B cell (primary cell): ENCODE results near the gene LCN10. TPM values are rescaled to one million over a fixed set of nuclear protein-coding genes. Genes with fewer than 3 reads are reported as not detected.
A peak's percentile ranks its signal among the peaks of the same experiment; 100 is the strongest.

ENCODE experiments used
- ATAC-seq: fragments of 200-7000 bp; cut with Tn5 transposase; one replicate; pipeline ENCODE4 v1.10.0; 2021; ENCODE audit warnings: low read depth, mild to moderate bottlenecking, moderate number of reproducible peaks, moderate library complexity
- CTCF ChIA-PET: fragments of 350-600 bp; sonication (Branson Sonifier 250); formaldehyde crosslinking; loops from one replicate; lab custom pipeline; 2021; ENCODE audit warnings: antibody characterized with exemption, inconsistent platforms; lab: Charles Lee
- POLR2A ChIA-PET: fragments of 350-600 bp; sonication (Branson Sonifier 250); formaldehyde crosslinking; loops from one replicate; lab custom pipeline; 2021; ENCODE audit warnings: antibody characterized with exemption; lab: Charles Lee
- DNase-seq: peaks from one replicate; pipeline ENCODE4 v3.0.0; 2013
- H2AFZ ChIP-seq: 2 replicates; pipeline ENCODE4 v1.6.1; 2012; ENCODE audit warnings: mild to moderate bottlenecking, low read depth, low read length; ENCODE audit not compliant: insufficient read depth, poor library complexity, severe bottlenecking
- H3K27ac ChIP-seq, 2 donors: 1 replicate in 1 of 2; 2 replicates in 1 of 2; pipeline ENCODE4 v1.5.1; 2012 to 2013; ENCODE audit warnings: low read length in 2 of 2, mild to moderate bottlenecking in 2 of 2, moderate library complexity in 1 of 2
- H3K27me3 ChIP-seq, 4 experiments: fragments of 200-600 bp in 1 of 4; sonication (generic) in 1 of 4; replicated peaks in 1 of 4; 1 replicate in 2 of 4; 2 replicates in 2 of 4; pipeline versions ENCODE4 v1.6.1 to v1.7.0; 2013 to 2016; ENCODE audit warnings: low read length in 3 of 4, mild to moderate bottlenecking in 2 of 4, mixed read lengths in 1 of 4, moderate library complexity in 1 of 4; ENCODE audit not compliant: insufficient read depth in 4 of 4, control insufficient read depth in 3 of 4; ENCODE audit errors: control extremely low read depth in 1 of 4
- H3K36me3 ChIP-seq, 2 experiments: replicated peaks in 1 of 2; 1 replicate in 1 of 2; 2 replicates in 1 of 2; pipeline versions ENCODE4 v1.6.1 to v1.7.1; 2013; ENCODE audit warnings: low read length in 1 of 2; ENCODE audit not compliant: insufficient read depth in 2 of 2, control insufficient read depth in 1 of 2; ENCODE audit errors: control extremely low read depth in 1 of 2, extremely low read depth in 1 of 2
- H3K4me1 ChIP-seq, 2 donors: fragments of 200-600 bp in 1 of 2; sonication (generic) in 1 of 2; 1 replicate in 1 of 2; 2 replicates in 1 of 2; pipeline versions ENCODE4 v1.5.1 to v1.6.1; 2013 to 2017; ENCODE audit warnings: low read length in 2 of 2; ENCODE audit not compliant: control insufficient read depth in 2 of 2, insufficient read depth in 2 of 2
- H3K4me2 ChIP-seq: replicated peaks from 2 replicates; pipeline ENCODE3; 2012; ENCODE audit warnings: mild to moderate bottlenecking, low read depth, low read length; ENCODE audit not compliant: poor library complexity, severe bottlenecking
- H3K4me3 ChIP-seq, 5 experiments: fragments of 200-600 bp in 1 of 5; sonication (generic) in 1 of 5; 1 replicate in 3 of 5; 2 replicates in 2 of 5; pipeline versions ENCODE4 v1.5.1 to v1.7.0; 2011 to 2016; ENCODE audit warnings: low read length in 4 of 5, mild to moderate bottlenecking in 4 of 5, low read depth in 2 of 5, control low read depth in 1 of 5, moderate library complexity in 1 of 5; ENCODE audit not compliant: insufficient read depth in 1 of 5; ENCODE audit errors: control extremely low read depth in 1 of 5, extremely low read depth in 1 of 5
- H3K79me2 ChIP-seq: fragments of 200-600 bp; sonication (generic); one replicate; pipeline ENCODE4 v1.6.0; 2016; ENCODE audit warnings: low read length; ENCODE audit not compliant: control insufficient read depth, insufficient read depth
- H3K9ac ChIP-seq: fragments of 200-600 bp; sonication (generic); 2 replicates; pipeline ENCODE4 v1.6.1; 2017; ENCODE audit warnings: mild to moderate bottlenecking, low read length, moderate library complexity
- H3K9me3 ChIP-seq, 3 donors: one replicate each; pipeline versions ENCODE4 v1.6.1 to v1.7.1; 2013; ENCODE audit warnings: low read length in 2 of 3; ENCODE audit not compliant: control insufficient read depth in 2 of 3, insufficient read depth in 1 of 3; ENCODE audit errors: control extremely low read depth in 1 of 3
- H4K20me1 ChIP-seq: 2 replicates; pipeline ENCODE4 v1.6.0; 2012; ENCODE audit warnings: mild to moderate bottlenecking, low read length; ENCODE audit not compliant: insufficient read depth, control insufficient read depth, poor library complexity, severe bottlenecking
- H3K27ac Mint-ChIP-seq: one replicate; pipeline ENCODE4 v1.8.0; 2021; ENCODE audit warnings: mixed read lengths
- H3K27me3 Mint-ChIP-seq: one replicate; pipeline ENCODE4 v1.8.0; 2021; ENCODE audit warnings: mixed read lengths
- H3K4me1 Mint-ChIP-seq: one replicate; pipeline ENCODE4 v1.8.0; 2021; ENCODE audit warnings: mixed read lengths
- H3K4me3 Mint-ChIP-seq: one replicate; pipeline ENCODE4 v1.8.0; 2021; ENCODE audit warnings: mixed read lengths
- H3K9me3 Mint-ChIP-seq: one replicate; pipeline ENCODE4 v1.8.0; 2022; ENCODE audit warnings: mixed read lengths; ENCODE audit not compliant: insufficient read depth
- CTCF ChIP-seq: fragments of 200-600 bp; IDR thresholded peaks from one replicate; pipeline ENCODE4 v1.8.0; 2022; ENCODE audit warnings: antibody characterized with exemption, mild to moderate bottlenecking
- EZH2 ChIP-seq: IDR thresholded peaks from 2 replicates; pipeline ENCODE4 v1.6.1; 2012; ENCODE audit warnings: borderline replicate concordance, low read depth, mild to moderate bottlenecking, moderate library complexity, low read length; ENCODE audit not compliant: insufficient read depth, poor library complexity, severe bottlenecking
- WGBS: methylation state at CpG from one replicate; pipeline ENCODE4 v1.1.5; 2013; ENCODE audit warnings: missing lambda C conversion rate; ENCODE audit not compliant: insufficient coverage; 5-methylcytosine and 5-hydroxymethylcytosine counted together
- intact Hi-C: fragments of 100-400 bp; cut with micrococcal nuclease; formaldehyde crosslinking; loops from one replicate; pipeline ENCODE4 v1.10.0; 2022
- polyA plus RNA-seq: library from polyadenylated mRNA; depleted of rRNA; stranded (reverse); fragments of >200 nt; gene quantifications from 2 replicates; pipeline ENCODE4 v1.2.3, GENCODE V29; 2012
- total RNA-seq, 2 donors: library from RNA; stranded (reverse); fragments of 120-200 nt in 1 of 2; gene quantifications; 1 replicate in 1 of 2; 2 replicates in 1 of 2; pipeline versions ENCODE4 v1.2.3 to v1.2.4, GENCODE V29; 2013 to 2022

The LCN10 gene
- total and polyA plus RNA-seq, 2 donors (not counting 1 experiment from before 2014, with no cell fraction given), result 76.3 to 93.0 TPM

GRCh38 chr9:136791516-136792276 lies 49.0 kb upstream of the LCN10 start:
- Histone ChIP-seq H3K79me2 (peaks cover 4% of the 10 kb centered on the region), H3K4me3 (peak overlapping the region in 4 of 5 experiments; percentile 69 to 84 (median 80)), H3K27ac (peak overlapping the region; percentile 97 to 99), H3K4me1 (peaks cover 18 to 27% of the 10 kb centered on the region in 2 donors), H3K27me3 (no peaks in the 10 kb centered on the region), H2AFZ (peak overlapping the region; percentile 80), H3K36me3 (peaks cover 0 to 4% of the 10 kb centered on the region in 2 experiments), H3K4me2 (peak overlapping the region; percentile 100), H3K9ac (peak overlapping the region; percentile 93), H4K20me1 (peaks cover 12% of the 10 kb centered on the region), H3K9me3 (no peaks in the 10 kb centered on the region)
- H3K27ac Mint-ChIP-seq, result peak overlapping the region; percentile 95
- peaks cover 23% of the 10 kb centered on the region for H3K4me1 Mint-ChIP-seq
- ATAC-seq (peak; percentile 1), DNase-seq (peak; percentile 90)
- CTCF ChIA-PET, result interaction anchor here (0.8 to 10.5 kb wide), 8 partner anchors 11 to 243 kb away, joined by 3 to 106 read pairs (median 6); partner anchors contain the start of genes AJM1 and RABL6
- no peaks in the 10 kb centered on the region for H3K9me3 Mint-ChIP-seq
- H3K27me3 Mint-ChIP-seq, result peaks cover 6% of the 10 kb centered on the region
- no peak for TF ChIP-seq EZH2
- peak; percentile 97 for TF ChIP-seq CTCF
- POLR2A ChIA-PET, result interaction anchor here (1.2 kb wide), 1 partner anchor 24 kb away, joined by 4 read pairs; no protein-coding TSS in a partner anchor
- H3K4me3 Mint-ChIP-seq, result peak overlapping the region; percentile 87
- 1% methylated on average over 25 of the region's 29 CpGs for WGBS
- intact Hi-C loops, result loop anchor here (1.0 to 10.0 kb wide), 10 partner anchors 9 to 813 kb away; partner anchors contain the start of genes ARRDC1, C8G, EDF1 and FBXW5
